GM21390 (cell line): Measurements from ENCODE around the gene PPP1R14D.

Experiments used
- ATAC-seq: cut with Tn5 transposase; IDR thresholded peaks from one replicate; pipeline ENCODE4 v1.9.1; 2021; ENCODE audit not compliant: unreplicated experiment

PPP1R14D gene

GRCh38 chr15:40823572-40824343 lies 4.8 kb downstream of the PPP1R14D start:
- no peak for ATAC-seq

GRCh38 chr15:40821195-40821594 lies 7.3 kb downstream of the PPP1R14D start:
- ATAC-seq, result no peak

- ATAC-seq, result no peak
These were observed 9.5 kb downstream of the PPP1R14D start for GRCh38 chr15:40819048-40819447.

GRCh38 chr15:40815042-40815698 lies 13.3 kb downstream of the PPP1R14D start:
- no peak for ATAC-seq

DNA sequence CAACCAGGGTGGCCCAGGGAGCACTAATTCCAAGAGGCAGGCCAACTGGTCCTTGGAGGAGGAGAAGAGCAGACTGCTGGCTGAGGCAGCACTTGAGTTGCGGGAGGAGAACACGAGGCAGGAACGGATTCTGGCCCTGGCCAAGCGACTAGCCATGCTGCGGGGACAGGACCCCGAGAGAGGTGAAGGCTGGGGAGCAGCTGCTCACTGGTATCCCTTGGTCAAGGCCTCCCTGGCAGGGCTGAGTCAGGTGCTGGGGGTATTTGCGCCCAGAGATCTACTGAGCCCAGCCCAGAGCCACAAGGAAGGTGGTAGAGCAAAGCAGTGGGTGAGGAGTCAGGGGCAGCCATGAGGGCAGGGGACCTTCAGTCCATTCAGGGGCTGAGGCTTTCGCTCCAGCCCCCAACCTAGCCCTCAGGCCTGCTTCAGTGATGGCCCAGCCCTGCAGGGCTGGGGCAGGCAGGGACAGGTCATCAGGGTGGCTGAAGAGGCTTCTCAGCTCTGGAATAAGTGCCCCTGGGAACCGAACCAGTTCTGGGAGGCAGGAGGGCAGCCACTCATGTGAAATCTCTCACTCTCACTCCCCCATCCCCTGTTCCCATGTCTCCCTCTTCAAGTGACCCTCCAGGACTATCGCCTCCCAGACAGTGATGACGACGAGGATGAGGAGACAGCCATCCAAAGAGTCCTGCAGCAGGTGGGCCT lies 15.6 kb downstream of the PPP1R14D start:
- ATAC-seq, result no peak

GRCh38 chr15:40808861-40809450 lies 19.6 kb downstream of the PPP1R14D start:
- ATAC-seq, result no peak

DNA sequence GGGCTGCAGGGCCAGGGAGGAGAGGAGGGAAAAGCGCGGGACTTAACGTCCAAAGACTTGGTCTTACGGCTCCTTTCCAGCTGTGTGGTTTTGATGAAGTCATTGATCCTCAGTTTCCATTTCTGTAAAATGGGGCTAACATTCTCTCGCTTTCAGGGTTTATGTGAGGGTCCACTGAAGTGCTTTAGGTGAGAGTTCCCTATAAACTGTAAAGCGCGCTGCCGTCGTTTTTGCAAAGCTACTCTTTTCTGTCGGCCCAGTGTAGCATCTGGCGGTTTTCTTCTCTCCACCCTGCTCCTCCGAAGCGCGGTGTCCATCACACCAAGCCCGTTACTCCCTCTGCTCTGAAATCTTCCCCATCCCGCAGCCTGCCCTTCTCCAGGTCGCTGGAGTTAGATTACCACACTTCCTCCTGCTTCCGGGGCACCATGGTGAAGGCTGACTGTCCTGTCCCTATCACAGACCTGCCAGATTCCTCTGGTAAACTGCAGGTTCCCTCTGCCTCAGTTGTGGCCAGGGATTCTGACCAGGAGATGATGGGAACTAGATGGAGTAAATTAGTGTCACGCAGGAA lies 20.5 kb downstream of the PPP1R14D start:
- ATAC-seq, result no peak

DNA sequence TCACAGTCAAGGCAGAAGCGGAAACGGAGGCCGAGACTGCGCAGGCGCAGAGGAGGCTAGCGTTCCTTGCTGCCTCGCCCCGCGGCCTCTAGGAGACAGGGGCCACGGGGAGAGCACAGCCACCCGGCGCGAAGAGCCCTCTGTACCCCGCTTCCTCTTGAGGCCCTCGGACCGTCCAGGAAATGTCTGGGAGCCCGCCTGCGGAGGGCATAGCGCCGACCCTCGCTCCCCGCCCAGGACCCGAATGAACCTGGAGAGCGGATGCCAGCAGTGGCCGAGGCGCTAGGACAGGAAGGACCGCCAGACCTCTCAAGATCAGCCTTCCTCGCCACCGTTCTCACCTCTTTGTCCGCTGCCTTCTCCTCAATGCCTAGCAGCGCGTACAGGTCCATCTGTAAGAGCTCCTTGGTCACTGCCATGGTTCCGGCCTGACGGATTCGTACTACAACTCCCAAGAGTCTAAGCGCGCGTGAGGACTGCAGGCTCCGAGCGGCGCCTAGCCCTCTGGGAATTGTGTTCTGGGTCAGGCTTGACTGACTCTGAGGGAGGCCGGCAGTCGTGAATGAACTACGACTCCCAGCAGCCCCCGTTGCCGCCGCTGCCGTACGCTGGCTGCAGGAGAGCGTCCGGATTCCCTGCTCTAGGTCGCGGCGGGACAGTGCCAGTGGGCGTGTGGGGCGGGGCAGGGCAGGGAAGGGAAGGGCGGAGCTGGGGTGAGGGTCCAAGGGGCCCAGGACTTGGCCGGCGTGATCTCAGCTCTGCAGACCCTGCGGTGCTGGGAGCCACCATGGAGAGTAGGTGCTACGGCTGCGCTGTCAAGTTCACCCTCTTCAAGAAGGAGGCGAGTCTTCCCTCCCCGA lies 21.2 kb downstream of the PPP1R14D start, which contains the start of the genes DNAJC17 and ZFYVE19:
TSS of gene DNAJC17 (minus strand) at position 446 of the 860 bp plus-strand sequence. CDS start at position 419, 27 bp downstream.
TSS of gene ZFYVE19 (plus strand) at position 62 of the 860 bp plus-strand sequence. CDS start at position 563, 501 bp downstream.
- peak; percentile 93 for ATAC-seq

DNA sequence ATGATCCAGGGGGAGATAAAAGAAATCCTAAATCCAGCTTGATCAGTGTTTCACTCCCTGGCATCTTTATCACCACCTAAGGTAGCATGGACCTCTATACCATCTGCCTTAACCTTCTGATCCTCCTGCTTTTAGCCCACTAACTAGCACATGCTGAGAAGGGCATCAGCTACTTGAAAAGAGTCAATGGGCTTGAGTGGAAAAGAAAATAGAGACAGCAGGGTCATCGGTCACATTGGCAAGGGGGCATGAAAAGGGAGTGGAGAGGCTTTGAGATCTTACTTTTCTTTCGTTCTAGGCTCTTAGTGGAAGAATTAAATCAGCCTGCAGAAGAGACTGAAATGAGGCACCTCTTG lies 21.9 kb downstream of the PPP1R14D start:
- ATAC-seq, result no peak

GRCh38 chr15:40803688-40804087 lies 24.8 kb downstream of the PPP1R14D start:
- ATAC-seq, result no peak

DNA sequence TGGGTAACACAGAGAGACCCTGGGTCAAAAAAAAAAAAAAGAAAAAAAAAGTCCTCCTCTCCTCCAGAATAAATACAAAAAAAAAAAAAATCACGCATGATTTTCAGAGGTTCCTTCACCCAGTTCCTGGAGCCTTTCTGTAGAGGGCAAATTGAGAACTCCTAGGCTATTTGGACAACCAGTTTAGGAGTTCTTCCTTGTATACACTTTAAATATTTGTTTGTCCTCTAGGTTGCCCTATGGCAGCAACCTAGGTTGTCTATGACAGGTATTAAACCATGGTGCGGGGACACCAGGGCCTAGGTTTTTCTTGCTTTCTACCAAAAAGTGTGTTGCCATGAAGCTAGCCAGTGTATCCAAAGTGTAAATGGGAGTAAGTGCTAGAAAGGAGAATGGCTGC lies 25.4 kb downstream of the PPP1R14D start:
- no peak for ATAC-seq

DNA sequence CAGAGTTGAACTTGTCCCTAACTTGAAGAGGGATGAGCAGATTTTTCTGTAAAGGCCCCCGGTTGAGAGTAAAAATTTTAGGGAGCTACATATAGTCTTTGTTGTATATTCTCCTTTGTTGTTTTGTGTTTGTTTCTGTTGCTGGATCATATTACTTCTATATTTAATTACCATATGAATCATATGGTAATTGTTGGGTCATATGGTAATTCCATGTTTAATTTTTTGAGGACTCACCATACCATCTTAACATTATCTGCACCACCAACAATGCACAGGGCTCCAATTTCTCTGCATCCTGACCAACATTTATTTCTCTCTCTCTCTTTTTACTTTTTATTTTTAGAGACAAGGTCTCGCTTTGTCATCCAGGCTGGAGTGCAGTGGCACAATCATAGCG lies 29.0 kb downstream of the PPP1R14D start:
- ATAC-seq, result no peak

DNA sequence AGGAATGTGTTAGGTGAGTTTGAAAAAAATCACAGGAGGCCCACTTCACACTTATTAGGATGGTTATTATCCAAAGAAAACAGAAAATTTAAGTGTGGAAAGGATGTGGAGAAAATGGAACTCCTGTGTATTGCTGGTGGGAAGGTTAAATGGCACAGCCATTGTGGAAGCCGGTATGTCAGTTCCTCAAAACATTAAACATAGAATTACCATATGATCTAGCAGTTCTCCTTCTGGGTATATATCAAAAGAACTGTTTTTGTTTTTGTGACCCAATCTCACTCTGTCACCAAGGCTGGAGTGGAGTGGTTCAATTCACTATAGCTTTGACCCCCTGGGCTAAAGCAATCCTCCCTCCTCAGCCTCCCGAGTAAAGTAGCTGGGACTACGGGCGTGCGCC lies 32.0 kb downstream of the PPP1R14D start:
- no peak for ATAC-seq

GRCh38 chr15:40796041-40796440 lies 32.5 kb downstream of the PPP1R14D start:
- no peak for ATAC-seq

- no peak for ATAC-seq
These were observed 35.1 kb downstream of the PPP1R14D start for GRCh38 chr15:40793216-40793989.

DNA sequence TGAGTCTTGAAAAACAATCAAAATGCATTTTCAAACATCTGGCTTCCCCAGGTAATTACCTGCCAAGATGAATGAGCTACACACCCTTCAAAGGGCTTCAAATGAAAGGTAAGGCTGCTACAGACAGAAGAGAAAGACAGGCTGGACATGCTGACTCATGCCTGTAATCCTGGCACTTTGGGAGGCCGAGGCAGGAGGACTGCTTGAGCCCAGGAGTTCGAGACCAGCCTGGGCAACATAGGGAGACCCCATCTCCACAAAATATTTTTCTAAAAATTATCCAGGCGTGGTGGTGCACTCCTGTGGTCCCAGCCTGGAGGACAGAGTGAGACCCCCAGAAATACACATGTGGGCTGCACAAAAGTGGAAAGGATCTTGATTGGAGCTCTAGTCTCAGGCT lies 36.1 kb downstream of the PPP1R14D start:
- ATAC-seq, result no peak

GRCh38 chr15:40790718-40791117 lies 37.8 kb downstream of the PPP1R14D start:
- ATAC-seq, result no peak

DNA sequence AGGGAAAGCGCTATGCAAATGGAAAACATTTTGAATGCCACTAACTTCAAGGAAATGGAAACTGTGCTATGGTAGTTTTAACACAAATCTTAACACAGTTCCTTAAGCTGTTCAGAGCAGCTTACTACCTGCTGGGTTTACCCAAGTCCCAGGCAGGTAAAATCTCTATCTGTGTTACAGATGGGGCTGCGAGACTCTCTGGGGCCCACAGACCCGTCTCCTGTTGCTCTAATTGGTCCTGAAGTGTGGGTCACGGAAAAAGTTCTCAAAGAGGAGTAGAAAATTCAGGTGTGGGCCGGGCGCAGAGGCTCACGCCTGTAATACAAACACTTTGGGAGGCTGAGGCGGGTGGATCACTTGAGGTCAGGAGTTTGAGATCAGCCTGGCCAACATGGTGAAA lies 38.5 kb downstream of the PPP1R14D start:
- no peak for ATAC-seq

DNA sequence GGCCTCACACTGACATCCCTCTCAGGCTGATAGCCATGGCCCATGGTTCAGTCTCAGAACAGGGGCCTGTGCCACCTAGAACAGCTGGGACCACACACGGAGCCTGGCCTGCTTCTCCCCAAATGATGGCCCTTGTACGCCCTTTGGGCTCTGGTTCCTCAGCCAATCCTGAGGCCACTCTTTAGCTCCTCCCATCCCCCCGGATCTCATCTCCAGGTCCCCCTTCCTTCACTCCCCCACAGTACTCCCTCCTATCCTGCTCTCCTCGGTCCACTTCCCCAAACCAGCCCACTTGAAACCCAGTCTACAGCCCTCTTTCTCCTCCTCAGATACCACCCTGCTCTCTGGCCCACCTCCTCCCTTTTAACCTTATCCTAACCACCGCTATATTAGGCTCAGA lies 39.4 kb downstream of the PPP1R14D start:
- ATAC-seq, result no peak
